Stimulated activated naive CD4-positive, alpha-beta T cell treated with Interleukin-2 at 50 U/mL for 16 hours (primary cell): ENCODE data around the gene DLG2.

Experiments used
- DNase-seq: peaks from one replicate; lab custom pipeline; 2025; lab: John Stamatoyannopoulos, UW

The DLG2 gene

GRCh38 chr11:83678831-83679584, 1948.1 kb downstream of the DLG2 start:
- no peak for DNase-seq

DNA sequence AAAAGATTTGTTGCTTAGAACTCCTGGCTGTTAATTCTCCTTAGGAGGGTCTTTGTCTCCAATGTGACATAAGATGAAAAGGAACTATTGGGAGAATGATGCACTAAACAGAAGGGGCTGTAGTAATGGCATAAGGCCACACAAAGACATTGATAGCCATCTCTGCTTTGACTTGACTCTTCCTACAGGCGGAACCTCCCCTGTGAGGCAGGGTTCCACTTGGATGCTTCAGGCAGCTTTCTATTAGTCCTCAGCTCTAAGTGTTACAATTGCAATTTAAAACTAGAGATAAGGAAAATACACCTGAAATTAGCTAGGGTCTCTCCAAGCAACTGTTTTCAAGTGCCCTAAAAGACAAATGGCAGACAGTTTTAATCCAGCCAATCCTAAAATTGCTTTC, 1949.4 kb downstream of the DLG2 start:
- DNase-seq, result no peak

DNA sequence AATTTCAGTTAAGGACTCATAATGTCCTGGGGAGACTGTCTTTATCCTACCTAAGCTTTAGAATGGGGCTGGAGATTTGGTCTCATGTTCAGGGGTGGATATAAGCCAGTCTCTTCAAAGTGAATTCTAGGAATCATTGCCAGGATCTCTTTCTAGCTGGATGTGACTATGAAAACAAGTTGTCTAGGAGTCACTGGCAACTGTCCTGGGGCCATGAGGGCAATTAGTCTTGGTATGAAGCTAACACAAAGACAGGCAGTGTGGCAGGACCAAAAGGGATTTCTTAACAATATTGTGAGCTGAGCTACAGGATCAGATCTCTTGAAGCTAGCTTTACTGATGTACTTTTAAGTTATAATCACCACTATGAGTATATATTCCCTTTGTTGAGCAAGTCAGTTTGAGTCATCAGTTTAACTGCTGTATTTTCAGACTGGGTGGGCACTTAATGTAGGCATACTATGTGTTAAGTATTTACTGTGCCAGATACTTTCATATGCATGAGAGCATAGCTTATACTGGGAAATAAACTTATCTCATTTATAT, 1951.0 kb downstream of the DLG2 start:
- DNase-seq, result no peak

GRCh38 chr11:83674102-83674896, 1952.8 kb downstream of the DLG2 start:
- DNase-seq, result no peak

GRCh38 chr11:83671289-83671688, 1955.9 kb downstream of the DLG2 start:
- no peak for DNase-seq

DNA sequence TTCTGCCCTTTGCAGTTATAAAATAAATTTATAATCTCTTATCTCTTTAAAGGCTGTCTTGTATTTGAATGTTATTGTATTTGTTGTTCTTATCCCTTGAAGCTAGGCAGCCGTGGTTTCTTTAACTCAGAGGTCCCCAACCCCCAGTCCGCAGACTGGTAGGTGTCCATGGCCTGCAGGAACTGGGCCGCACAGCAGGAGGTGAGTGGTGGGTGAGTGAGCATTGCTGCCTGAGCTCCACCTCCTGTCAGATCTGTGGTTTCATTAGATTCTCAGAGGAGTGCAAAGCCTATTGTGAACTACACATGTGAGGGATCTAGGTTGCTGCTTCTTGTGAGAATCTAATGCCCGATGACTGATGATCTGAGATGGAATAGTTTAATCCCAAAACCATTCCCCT, 1961.0 kb downstream of the DLG2 start:
- DNase-seq, result no peak

DNA sequence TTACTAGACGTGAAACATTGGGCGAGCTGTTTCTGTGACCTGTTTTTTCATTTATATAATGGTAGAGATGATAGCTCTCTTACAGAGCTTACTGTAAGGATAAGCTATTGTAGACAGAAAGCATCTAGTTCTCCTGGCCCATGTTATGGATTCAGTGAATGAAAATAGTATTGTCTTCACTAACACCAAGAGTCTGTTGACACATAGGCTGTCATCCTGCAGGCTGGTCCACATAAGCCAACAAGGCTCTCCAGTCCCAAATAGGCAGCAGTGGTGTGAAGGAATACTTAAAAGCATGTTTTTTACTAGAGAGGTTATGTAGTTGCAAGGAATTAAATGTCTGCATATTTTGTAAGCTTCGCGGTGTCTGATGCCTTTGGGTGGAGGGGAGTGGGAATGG, 1963.2 kb downstream of the DLG2 start:
- DNase-seq, result no peak

GRCh38 chr11:83663446-83663845, 1963.7 kb downstream of the DLG2 start:
- no peak for DNase-seq

- no peak for DNase-seq
Measured at GRCh38 chr11:83662494-83662893, 1964.7 kb downstream of the DLG2 start.

GRCh38 chr11:83661491-83662350, 1965.4 kb downstream of the DLG2 start:
- no peak for DNase-seq

DNA sequence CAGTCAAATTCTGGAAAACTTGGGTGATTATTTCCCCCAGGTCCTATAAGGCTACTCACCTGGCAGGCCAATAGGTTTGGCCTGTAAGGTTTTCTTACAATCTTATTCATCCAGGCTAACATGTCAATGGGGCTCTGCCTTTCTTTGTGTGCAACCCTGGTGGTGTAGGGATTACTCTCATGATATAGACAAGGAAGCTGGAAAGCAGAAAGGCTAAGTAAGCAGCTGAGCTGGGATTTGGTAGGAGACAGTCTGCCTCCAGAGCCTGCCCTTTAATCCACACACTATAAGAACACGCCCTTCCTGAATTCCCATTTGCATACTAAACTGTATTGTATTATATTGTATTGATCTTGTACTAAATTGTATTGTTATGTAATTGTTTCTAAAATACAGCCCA, 1967.7 kb downstream of the DLG2 start:
- DNase-seq, result no peak

- DNase-seq, result no peak
Measured at GRCh38 chr11:83656796-83657330, 1970.3 kb downstream of the DLG2 start.

- no peak for DNase-seq
Measured at GRCh38 chr11:83655976-83656375, 1971.2 kb downstream of the DLG2 start.

DNA sequence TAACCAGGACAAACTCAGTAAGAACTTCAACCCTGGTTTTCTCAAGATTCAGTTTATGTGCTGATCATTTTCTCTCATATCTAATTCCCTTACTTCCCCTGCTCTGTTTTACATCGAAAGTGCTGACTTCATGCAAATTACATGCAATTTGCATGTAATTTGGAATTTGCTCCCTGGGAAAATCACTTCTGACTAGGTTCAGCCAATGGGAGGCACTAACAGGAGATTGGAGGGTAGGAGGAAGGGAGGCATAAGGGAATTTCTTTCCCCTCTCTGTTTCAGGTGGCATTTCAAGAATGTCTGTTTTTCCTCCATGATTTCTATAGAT, 1977.7 kb downstream of the DLG2 start:
- DNase-seq, result no peak

DNA sequence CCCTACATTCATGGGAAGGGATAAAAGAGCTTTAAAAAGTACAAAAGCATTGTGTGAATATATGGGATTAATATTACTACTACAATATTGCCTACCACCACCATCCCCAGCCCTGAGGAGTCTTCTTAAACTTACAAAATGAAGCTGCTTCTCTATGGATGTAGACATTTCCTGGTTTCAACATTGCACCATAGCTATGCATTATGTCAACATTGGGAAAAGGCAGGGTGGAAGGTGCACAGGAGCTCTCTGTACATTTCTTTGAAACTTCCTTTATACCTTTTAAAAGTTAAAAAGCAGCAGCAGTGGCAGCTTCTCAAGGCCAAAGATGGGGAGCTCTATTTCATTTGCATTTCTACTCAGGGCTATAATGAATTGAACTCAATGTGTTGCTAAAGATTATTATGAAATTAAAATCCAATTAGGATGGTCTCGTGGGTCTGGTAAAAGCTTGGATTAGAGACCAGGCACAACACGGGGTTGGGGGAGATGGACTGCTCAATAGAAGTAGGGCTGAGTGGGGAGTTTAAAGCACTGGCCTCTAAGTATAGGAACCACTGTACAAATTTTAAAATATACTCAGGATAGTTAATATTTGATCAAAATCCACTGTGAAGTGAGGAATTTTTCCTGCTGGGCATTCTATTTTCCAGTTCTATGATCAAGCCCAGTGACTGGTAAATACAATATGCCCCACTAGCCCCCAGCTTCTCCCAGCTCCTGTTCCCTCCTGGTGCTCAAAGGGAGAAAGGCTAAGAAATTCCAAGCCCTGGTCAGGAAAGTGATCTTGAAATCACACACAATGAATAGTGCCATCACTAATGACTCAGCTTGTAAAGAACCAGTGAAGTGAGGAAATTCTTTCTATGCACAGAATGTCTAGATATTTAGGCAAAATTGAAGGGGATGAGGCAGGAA, 1978.3 kb downstream of the DLG2 start:
- DNase-seq, result no peak

DNA sequence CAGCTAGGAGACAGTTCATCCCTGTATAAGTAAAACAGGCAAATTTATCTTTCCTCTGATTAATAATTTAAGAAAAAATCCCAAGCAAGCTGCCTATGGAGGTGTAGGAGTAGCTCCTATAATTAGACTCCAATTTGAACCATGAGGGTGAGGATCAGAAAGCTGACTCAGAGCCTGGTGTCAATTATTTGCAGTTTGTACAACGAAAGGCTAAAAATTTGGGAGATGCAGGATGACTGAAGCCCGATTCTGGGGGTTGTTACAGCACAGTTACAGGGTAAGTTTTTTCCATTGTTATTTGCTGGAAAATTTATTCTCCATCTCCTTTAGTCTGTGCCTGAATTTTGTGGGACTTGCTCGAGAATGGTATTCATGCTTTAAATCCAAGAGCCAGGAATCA, 1981.6 kb downstream of the DLG2 start:
- DNase-seq, result no peak

DNA sequence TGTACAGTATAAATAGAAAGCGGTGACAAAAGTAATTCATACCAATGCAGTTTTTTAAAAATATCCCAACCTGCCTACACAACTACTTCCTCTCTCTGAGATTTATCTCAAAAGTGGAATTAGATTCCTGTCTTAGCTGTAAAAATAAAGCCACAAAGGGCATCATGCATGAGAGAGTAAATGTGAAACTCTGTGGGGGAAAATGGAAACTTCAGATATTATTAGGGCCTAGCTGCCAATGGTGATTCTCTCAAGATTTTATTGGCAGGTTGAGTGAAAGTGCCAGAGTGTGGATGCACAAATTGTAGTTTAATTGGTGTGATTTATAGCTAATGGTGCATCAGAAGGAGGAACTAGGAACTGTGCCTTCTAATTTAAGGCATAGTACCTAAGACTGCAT, 1984.0 kb downstream of the DLG2 start:
- no peak for DNase-seq

- no peak for DNase-seq
Measured at GRCh38 chr11:83642500-83642899, 1984.6 kb downstream of the DLG2 start.

DNA sequence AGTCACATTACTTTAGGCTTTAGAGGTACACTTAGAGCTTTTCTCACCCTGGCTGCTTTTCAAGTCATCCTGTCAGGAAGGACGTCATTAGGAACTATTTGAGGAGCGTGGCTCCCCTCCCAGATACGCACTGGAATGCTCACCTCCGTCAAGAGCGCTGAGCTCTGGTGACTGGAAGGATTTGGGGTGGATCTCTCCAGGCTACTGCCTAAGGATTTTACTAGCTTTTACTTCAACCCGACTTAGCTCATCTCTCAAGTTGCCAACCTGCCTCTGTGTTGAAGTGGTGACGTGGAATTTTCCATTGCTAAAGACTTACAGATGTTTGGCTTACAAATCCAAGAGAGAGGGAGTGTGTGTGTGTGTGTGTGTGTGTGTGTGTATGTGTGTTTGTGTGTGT, 1985.6 kb downstream of the DLG2 start:
- DNase-seq, result no peak

DNA sequence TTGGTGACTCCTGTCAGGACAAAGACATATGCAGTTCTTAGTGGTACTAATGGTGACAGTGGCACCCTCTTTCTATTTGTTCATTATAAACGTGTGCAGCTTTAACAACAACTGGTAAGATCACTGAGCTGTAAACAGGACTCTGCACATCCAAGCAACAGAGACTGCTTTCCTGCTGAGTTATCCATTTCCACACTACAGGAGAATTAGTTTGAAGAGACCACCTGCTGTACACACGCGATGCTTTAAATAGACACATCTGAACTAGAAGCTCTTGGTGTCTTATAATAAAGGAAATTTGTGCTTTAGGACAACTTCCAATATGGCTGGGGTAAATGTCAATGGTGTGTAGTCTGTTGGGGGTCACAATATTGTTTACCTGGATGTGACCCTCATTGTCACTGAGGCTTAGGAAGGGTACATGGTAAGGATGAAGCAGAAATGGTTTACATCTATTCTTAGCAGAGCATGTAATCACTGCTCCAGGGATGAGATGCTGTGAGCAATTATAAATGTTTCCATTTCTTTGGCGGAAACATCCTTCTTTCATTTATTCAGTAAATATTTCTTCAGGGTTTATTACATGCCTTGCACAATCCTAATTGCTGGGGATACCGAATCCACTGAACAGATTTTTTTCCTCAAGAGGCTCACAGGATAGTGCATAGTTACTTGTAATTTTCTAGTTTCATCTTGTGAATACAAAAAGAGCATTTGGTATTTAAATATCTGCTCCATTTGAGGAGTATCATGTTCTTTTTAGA, 1987.0 kb downstream of the DLG2 start:
- no peak for DNase-seq
